ENCODE results near the gene TTYH3.

TTYH3 gene

GRCh38 chr7:2651336-2651735, 19.6 kb downstream of the TTYH3 start:
- no peak for FAIRE-seq

- no peak for FAIRE-seq
Measured at GRCh38 chr7:2651847-2652735, 20.3 kb downstream of the TTYH3 start.

GRCh38 chr7:2652736-2653060, 20.9 kb downstream of the TTYH3 start:
- FAIRE-seq: no peak

GRCh38 chr7:2654059-2654458, 22.3 kb downstream of the TTYH3 start:
- no peak for FAIRE-seq

GRCh38 chr7:2655870-2656614, 24.3 kb downstream of the TTYH3 start:
- FAIRE-seq: no peak

- FAIRE-seq: no peak
Measured at GRCh38 chr7:2657208-2657607, 25.4 kb downstream of the TTYH3 start.

GRCh38 chr7:2657920-2658671, 26.3 kb downstream of the TTYH3 start:
- no peak for FAIRE-seq

- FAIRE-seq: no peak
Measured at GRCh38 chr7:2658941-2659340, 27.2 kb downstream of the TTYH3 start.

- FAIRE-seq: no peak
Measured at GRCh38 chr7:2659556-2660358, 28.0 kb downstream of the TTYH3 start.

- FAIRE-seq: no peak
Measured at GRCh38 chr7:2660359-2661095, 28.7 kb downstream of the TTYH3 start.

- no peak for FAIRE-seq
Measured at GRCh38 chr7:2661096-2661449, 29.3 kb downstream of the TTYH3 start.

- FAIRE-seq: no peak
Measured at GRCh38 chr7:2661602-2662272, 30.0 kb downstream of the TTYH3 start.

GRCh38 chr7:2662273-2663120, 30.7 kb downstream of the TTYH3 start:
- no peak for FAIRE-seq

GRCh38 chr7:2663121-2663886, 31.5 kb downstream of the TTYH3 start:
- FAIRE-seq: no peak

- FAIRE-seq: no peak
Measured at GRCh38 chr7:2663960-2664359, 32.2 kb downstream of the TTYH3 start.

- no peak for FAIRE-seq
Measured at GRCh38 chr7:2665359-2665791, 33.6 kb downstream of the TTYH3 start.

GRCh38 chr7:2666155-2666554, 34.4 kb downstream of the TTYH3 start:
- FAIRE-seq: no peak

GRCh38 chr7:2666588-2667250, 34.9 kb downstream of the TTYH3 start:
- no peak for FAIRE-seq

GRCh38 chr7:2667843-2668242, 36.1 kb downstream of the TTYH3 start:
- FAIRE-seq: no peak

Measured in A204.1 (cell line).